HepG2 (cell line): Measurements from ENCODE around the gene SLC25A25. TPM values are rescaled to one million over a fixed set of nuclear protein-coding genes. Genes with fewer than 3 reads are reported as not detected.
"Not testable (repeated sequence)": the region's sequence is repeated elsewhere in the genome, so short reads cannot be mapped to it uniquely, and the experiment has no call there.

ENCODE experiments used
- HMG20A ChIP-seq: IDR thresholded peaks from 2 replicates; pipeline ENCODE4 v1.6.1; 2016; ENCODE audit warnings: borderline replicate concordance
- KLF6 ChIP-seq: IDR thresholded peaks from 2 replicates; pipeline ENCODE4 v1.8.0; 2016; ENCODE audit warnings: missing biosample characterization, missing genetic modification reagents
- MIXL1 ChIP-seq: IDR thresholded peaks from 2 replicates; pipeline ENCODE4 v1.6.1; 2016
- MXI1 ChIP-seq: IDR thresholded peaks from 3 replicates; pipeline ENCODE4 v1.6.1; 2012; ENCODE audit warnings: low read depth, low read length, inconsistent platforms, borderline replicate concordance
- RAD51 ChIP-seq: fragments of 450-650 bp; IDR thresholded peaks from 2 replicates; pipeline ENCODE4 v1.6.1; 2016; ENCODE audit warnings: borderline replicate concordance
- RXRB ChIP-seq: IDR thresholded peaks from 2 replicates; pipeline ENCODE4 v1.6.1; 2016; ENCODE audit warnings: borderline replicate concordance, missing genetic modification reagents, missing compliant biosample characterization
- SOX13 ChIP-seq, 3 experiments: fragments of 450-650 bp in 1 of 3; sonication (generic) in 1 of 3; formaldehyde crosslinking in 1 of 3; IDR thresholded peaks in 2 of 3; conservative IDR thresholded peaks in 1 of 3; 2 replicates each; pipeline versions ENCODE4 v1.5.0 to v1.6.1; 2016 to 2020; ENCODE audit warnings: antibody characterized with exemption in 1 of 3, mild to moderate bottlenecking in 1 of 3, missing compliant biosample characterization in 1 of 3, missing genetic modification reagents in 1 of 3, moderate library complexity in 1 of 3
- SOX5 ChIP-seq: IDR thresholded peaks from 2 replicates; pipeline ENCODE4 v1.6.1; 2016; ENCODE audit warnings: borderline replicate concordance
- SOX6 ChIP-seq, 2 experiments: fragments of 450-650 bp in 1 of 2; sonication (generic) in 1 of 2; formaldehyde crosslinking in 1 of 2; IDR thresholded peaks; 2 replicates each; pipeline versions ENCODE4 v1.4.0 to v1.6.1; 2017 to 2020; ENCODE audit warnings: antibody characterized with exemption in 1 of 2, mild to moderate bottlenecking in 1 of 2, missing genetic modification reagents in 1 of 2
- TBX2 ChIP-seq: sonication (generic); formaldehyde crosslinking; IDR thresholded peaks from 2 replicates; pipeline ENCODE4 v1.5.0; 2020; ENCODE audit warnings: missing genetic modification reagents, mild to moderate bottlenecking, borderline replicate concordance
- TCF7 ChIP-seq: sonication (generic); IDR thresholded peaks from 2 replicates; pipeline ENCODE4 v1.6.1; 2016; ENCODE audit warnings: antibody characterized with exemption, low read depth
- ZNF331 ChIP-seq: sonication (generic); formaldehyde crosslinking; IDR thresholded peaks from 2 replicates; pipeline ENCODE4 v1.4.0; 2020; ENCODE audit warnings: missing genetic modification reagents
- ZNF788 ChIP-seq: sonication (generic); formaldehyde crosslinking; IDR thresholded peaks from 2 replicates; pipeline ENCODE4 v1.5.0; 2020; ENCODE audit warnings: mild to moderate bottlenecking, missing genetic modification reagents, borderline replicate concordance
- polyA plus RNA-seq, 8 experiments: library from polyadenylated mRNA; depleted of rRNA in 3 of 8; stranded (reverse) in 7 of 8; unstranded in 1 of 8; fragments of >200 nt; fragmentation: Illumina TruSeq in 4 of 8; extraction: Trizol in 4 of 8; gene quantifications; 2 replicates each; pipeline versions ENCODE4 v1.2.1 to v1.2.3, GENCODE V29; 2011 to 2016; ENCODE audit warnings: low read depth in 4 of 8, missing spikeins in 1 of 8, mixed read lengths in 1 of 8; ENCODE audit not compliant: insufficient read depth in 1 of 8
- total RNA-seq, 5 experiments: library from RNA; depleted of rRNA; stranded (reverse); fragments of >200 nt; fragmentation: Illumina TruSeq; extraction: Trizol; gene quantifications; 2 replicates each; pipeline ENCODE4 v1.2.3, GENCODE V29; 2016; ENCODE audit warnings: low read depth in 1 of 5
- TF ChIP-seq, protein P1 (sequence below): sonication (generic); formaldehyde crosslinking; IDR thresholded peaks from 2 replicates; pipeline ENCODE4 v1.4.0; 2020; ENCODE audit warnings: missing genetic modification reagents
- TF ChIP-seq, protein P2 (sequence below): IDR thresholded peaks from 2 replicates; pipeline ENCODE4 v1.6.1; 2016; ENCODE audit warnings: missing genetic modification reagents, missing compliant biosample characterization
- TF ChIP-seq, protein P3 (sequence below): sonication (generic); formaldehyde crosslinking; IDR thresholded peaks from 2 replicates; pipeline ENCODE4 v1.5.1; 2020; ENCODE audit warnings: mild to moderate bottlenecking, missing genetic modification reagents, moderate library complexity
- TF ChIP-seq, protein P4 (sequence below), 2 experiments: sonication (generic) in 1 of 2; formaldehyde crosslinking in 1 of 2; IDR thresholded peaks; 2 replicates each; pipeline versions ENCODE4 v1.5.1 to v1.6.1; 2011 to 2020; ENCODE audit warnings: borderline replicate concordance in 1 of 2, low read depth in 1 of 2, low read length in 1 of 2, mild to moderate bottlenecking in 1 of 2, missing genetic modification reagents in 1 of 2, moderate library complexity in 1 of 2
- TF ChIP-seq, protein P5 (sequence below): IDR thresholded peaks from 2 replicates; pipeline ENCODE4 v1.6.1; 2016

The SLC25A25 gene
- total and polyA plus RNA-seq, 2 of the 13 experiments (the other 11 are each of a cell fraction or from before 2014, with no cell fraction given): 10.5 to 24.8 TPM

- TF ChIP-seq, protein P1, sequence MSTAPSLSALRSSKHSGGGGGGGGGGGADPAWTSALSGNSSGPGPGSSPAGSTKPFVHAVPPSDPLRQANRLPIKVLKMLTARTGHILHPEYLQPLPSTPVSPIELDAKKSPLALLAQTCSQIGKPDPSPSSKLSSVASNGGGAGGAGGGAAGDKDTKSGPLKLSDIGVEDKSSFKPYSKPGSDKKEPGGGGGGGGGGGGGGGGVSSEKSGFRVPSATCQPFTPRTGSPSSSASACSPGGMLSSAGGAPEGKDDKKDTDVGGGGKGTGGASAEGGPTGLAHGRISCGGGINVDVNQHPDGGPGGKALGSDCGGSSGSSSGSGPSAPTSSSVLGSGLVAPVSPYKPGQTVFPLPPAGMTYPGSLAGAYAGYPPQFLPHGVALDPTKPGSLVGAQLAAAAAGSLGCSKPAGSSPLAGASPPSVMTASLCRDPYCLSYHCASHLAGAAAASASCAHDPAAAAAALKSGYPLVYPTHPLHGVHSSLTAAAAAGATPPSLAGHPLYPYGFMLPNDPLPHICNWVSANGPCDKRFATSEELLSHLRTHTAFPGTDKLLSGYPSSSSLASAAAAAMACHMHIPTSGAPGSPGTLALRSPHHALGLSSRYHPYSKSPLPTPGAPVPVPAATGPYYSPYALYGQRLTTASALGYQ (CRISPR knock-in tag): 0 out of 2 replicates have a peak, but pooled peaks have one; percentile 17
- TF ChIP-seq, protein P2, sequence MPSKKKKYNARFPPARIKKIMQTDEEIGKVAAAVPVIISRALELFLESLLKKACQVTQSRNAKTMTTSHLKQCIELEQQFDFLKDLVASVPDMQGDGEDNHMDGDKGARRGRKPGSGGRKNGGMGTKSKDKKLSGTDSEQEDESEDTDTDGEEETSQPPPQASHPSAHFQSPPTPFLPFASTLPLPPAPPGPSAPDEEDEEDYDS: peak; percentile 97
- TF ChIP-seq SOX6, SOX13 (IDR thresholded peaks at IDR 0.05): not testable (repeated sequence)
- TF ChIP-seq SOX6 (CRISPR knock-in tag; IDR thresholded peaks at IDR 0.05) (peak; percentile 47; the same call in 1 of the 2 replicates), ZNF788 (CRISPR knock-in tag) (peak; percentile 55; the same call in 1 of the 2 replicates), RAD51 (peak; percentile 23; the same call in 1 of the 2 replicates), KLF6 (CRISPR knock-in tag) (peak; percentile 39; the same call in 1 of the 2 replicates), MXI1 (peak; percentile 27; the same call in 1 of the 3 replicates), ZNF331 (CRISPR knock-in tag) (peak; percentile 45; the same call in 1 of the 2 replicates), RXRB (CRISPR knock-in tag) (peak; percentile 66; the same call in 1 of the 2 replicates), SOX13 (CRISPR knock-in tag; conservative IDR thresholded peaks at IDR 0.05 in 1 of 2, IDR thresholded peaks at IDR 0.05 in 1 of 2) (peak in 1 of 2 experiments; percentile 36; a peak in 1 of 4 replicates), TBX2 (CRISPR knock-in tag) (peak; percentile 73), TCF7 (peak; percentile 78), MIXL1 (peak; percentile 12), SOX5 (CRISPR knock-in tag) (peak; percentile 75; the same call in 1 of the 2 replicates), HMG20A (peak; percentile 32; the same call in 1 of the 2 replicates)
- TF ChIP-seq, protein P3, sequence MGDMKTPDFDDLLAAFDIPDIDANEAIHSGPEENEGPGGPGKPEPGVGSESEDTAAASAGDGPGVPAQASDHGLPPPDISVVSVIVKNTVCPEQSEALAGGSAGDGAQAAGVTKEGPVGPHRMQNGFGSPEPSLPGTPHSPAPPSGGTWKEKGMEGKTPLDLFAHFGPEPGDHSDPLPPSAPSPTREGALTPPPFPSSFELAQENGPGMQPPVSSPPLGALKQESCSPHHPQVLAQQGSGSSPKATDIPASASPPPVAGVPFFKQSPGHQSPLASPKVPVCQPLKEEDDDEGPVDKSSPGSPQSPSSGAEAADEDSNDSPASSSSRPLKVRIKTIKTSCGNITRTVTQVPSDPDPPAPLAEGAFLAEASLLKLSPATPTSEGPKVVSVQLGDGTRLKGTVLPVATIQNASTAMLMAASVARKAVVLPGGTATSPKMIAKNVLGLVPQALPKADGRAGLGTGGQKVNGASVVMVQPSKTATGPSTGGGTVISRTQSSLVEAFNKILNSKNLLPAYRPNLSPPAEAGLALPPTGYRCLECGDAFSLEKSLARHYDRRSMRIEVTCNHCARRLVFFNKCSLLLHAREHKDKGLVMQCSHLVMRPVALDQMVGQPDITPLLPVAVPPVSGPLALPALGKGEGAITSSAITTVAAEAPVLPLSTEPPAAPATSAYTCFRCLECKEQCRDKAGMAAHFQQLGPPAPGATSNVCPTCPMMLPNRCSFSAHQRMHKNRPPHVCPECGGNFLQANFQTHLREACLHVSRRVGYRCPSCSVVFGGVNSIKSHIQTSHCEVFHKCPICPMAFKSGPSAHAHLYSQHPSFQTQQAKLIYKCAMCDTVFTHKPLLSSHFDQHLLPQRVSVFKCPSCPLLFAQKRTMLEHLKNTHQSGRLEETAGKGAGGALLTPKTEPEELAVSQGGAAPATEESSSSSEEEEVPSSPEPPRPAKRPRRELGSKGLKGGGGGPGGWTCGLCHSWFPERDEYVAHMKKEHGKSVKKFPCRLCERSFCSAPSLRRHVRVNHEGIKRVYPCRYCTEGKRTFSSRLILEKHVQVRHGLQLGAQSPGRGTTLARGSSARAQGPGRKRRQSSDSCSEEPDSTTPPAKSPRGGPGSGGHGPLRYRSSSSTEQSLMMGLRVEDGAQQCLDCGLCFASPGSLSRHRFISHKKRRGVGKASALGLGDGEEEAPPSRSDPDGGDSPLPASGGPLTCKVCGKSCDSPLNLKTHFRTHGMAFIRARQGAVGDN (CRISPR knock-in tag): peak; percentile 57; the same call in 1 of the 2 replicates
- TF ChIP-seq, protein P4, sequence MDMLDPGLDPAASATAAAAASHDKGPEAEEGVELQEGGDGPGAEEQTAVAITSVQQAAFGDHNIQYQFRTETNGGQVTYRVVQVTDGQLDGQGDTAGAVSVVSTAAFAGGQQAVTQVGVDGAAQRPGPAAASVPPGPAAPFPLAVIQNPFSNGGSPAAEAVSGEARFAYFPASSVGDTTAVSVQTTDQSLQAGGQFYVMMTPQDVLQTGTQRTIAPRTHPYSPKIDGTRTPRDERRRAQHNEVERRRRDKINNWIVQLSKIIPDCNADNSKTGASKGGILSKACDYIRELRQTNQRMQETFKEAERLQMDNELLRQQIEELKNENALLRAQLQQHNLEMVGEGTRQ (IDR thresholded peaks at IDR 0.05; ENCODE audit: low read depth, low read length): not testable (repeated sequence)
- TF ChIP-seq, protein P4 (CRISPR knock-in tag; IDR thresholded peaks at IDR 0.05; ENCODE audit: borderline replicate concordance): peak; percentile 67; the same call in 1 of the 2 replicates
- TF ChIP-seq, protein P5, sequence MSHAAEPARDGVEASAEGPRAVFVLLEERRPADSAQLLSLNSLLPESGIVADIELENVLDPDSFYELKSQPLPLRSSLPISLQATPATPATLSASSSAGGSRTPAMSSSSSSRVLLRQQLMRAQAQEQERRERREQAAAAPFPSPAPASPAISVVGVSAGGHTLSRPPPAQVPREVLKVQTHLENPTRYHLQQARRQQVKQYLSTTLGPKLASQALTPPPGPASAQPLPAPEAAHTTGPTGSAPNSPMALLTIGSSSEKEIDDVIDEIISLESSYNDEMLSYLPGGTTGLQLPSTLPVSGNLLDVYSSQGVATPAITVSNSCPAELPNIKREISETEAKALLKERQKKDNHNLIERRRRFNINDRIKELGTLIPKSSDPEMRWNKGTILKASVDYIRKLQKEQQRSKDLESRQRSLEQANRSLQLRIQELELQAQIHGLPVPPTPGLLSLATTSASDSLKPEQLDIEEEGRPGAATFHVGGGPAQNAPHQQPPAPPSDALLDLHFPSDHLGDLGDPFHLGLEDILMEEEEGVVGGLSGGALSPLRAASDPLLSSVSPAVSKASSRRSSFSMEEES (CRISPR knock-in tag): peak; percentile 89; the same call in 1 of the 2 replicates
These were observed 64.1 kb downstream of the SLC25A25 start (continued) for GRCh38 chr9:128132139-128132538.
